ENCODE results near the gene MAMDC4. TPM values are rescaled to one million over a fixed set of nuclear protein-coding genes. Genes with fewer than 3 reads are reported as not detected.
A peak's percentile ranks its signal among the peaks of the same experiment; 100 is the strongest.

MAMDC4 gene
- total and polyA plus RNA-seq, 12 donors = 0.57 to 30.6 (median 5.3) TPM

DNA sequence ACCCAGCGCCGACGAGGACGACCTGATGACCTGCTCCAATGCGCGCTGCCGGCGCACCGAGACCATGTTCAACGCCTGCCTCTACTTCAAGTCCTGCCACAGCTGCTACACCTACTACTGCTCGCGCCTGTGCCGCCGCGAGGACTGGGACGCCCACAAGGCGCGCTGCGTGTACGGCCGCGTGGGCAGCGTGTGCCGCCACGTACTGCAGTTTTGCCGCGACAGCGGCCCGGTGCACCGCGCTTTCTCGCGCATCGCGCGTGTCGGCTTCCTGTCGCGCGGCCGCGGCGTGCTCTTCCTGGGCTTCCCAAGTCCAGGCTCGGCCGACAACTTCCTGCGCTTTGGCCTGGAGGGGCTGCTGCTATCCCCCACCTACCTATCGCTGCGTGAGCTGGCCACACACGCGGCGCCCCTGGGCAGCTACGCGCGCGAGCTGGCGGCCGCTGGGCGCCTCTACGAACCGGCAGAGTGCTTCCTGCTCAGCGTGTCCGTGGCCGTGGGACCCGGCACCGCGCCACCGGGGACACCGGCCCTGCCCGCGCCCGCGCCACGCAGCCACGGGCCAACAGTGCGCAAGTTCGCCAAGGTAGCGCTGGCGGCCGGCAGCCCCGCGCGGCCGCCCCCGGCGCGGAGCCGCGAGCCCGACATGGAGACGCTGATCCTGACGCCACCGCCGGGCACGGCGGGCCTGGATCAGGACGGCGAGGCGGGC is 5.6 kb upstream of the MAMDC4 start:
- Histone ChIP-seq H3K4me1 (replicated peaks in 1 of 2) (peaks cover 21 to 43% of the 10 kb centered on the region in 2 donors), H3K4me3 (peak overlapping the region in 1 of 4 donors; percentile 83), H3K27ac (no peak overlapping the region), H3K9me3 (replicated peaks in 1 of 3) (no peaks in the 10 kb centered on the region), H3K36me3 (replicated peaks in 1 of 2) (peaks cover 0 to 10% of the 10 kb centered on the region in 2 donors), H3K27me3 (no peaks in the 10 kb centered on the region)
- intact Hi-C loops (cut with DNase I) = loop anchor here (10.0 kb wide), 2 partner anchors 52 to 98 kb away; partner anchors contain the start of genes C8G (in 1 of the 2), CCDC183 (in 1 of the 2), FBXW5 (in 1 of the 2) and TMEM141 (in 1 of the 2)
- DNase-seq = no peak
- TF ChIP-seq, protein P1, sequence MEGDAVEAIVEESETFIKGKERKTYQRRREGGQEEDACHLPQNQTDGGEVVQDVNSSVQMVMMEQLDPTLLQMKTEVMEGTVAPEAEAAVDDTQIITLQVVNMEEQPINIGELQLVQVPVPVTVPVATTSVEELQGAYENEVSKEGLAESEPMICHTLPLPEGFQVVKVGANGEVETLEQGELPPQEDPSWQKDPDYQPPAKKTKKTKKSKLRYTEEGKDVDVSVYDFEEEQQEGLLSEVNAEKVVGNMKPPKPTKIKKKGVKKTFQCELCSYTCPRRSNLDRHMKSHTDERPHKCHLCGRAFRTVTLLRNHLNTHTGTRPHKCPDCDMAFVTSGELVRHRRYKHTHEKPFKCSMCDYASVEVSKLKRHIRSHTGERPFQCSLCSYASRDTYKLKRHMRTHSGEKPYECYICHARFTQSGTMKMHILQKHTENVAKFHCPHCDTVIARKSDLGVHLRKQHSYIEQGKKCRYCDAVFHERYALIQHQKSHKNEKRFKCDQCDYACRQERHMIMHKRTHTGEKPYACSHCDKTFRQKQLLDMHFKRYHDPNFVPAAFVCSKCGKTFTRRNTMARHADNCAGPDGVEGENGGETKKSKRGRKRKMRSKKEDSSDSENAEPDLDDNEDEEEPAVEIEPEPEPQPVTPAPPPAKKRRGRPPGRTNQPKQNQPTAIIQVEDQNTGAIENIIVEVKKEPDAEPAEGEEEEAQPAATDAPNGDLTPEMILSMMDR (IDR thresholded peaks at IDR 0.05) = no peak
- no peak for TF ChIP-seq POLR2A (IDR thresholded peaks at IDR 0.05)
- WGBS, 4 donors = 23 to 43% (median 33%) methylated on average over 37 to 98 of the region's 98 CpGs

DNA sequence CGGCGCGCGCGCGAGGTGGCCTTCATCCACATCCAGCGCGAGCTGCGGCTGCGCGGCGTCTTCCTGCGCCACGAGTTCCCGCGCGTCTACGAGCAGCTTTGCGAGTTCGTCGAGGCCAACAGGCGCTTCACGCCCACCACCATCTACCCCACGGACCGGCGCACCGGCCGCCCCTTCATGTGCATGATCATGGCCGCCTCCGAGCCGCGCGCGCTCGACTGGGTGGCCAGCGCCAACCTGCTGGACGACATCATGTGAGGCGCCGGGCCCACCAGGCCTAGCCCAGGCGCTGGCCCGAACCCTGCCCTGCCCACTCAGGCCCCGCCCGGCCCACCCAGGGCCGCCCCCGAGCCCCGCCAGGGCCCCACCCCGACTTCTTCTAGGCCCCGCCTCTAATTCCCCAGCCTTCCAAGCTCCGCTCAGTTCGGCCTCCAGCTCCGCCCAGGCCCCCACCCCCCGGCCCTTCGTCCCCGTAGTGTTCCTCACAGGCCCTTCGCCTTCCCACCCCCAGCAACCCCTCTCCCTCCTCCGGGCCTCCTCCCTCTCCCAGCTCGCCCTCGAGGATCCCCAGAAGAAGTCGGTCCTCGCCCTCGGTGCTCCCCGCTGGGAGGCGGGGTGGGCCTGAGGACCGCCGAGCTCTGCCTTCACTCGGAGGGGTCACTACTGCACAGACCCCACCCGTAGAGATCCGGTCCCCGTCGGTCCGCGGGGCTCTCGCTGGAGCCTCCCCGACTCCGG is 4.9 kb upstream of the MAMDC4 start:
- Histone ChIP-seq H3K4me1 (replicated peaks in 1 of 2) (peaks cover 18 to 43% of the 10 kb centered on the region in 2 donors), H3K36me3 (replicated peaks in 1 of 2) (peaks cover 0 to 10% of the 10 kb centered on the region in 2 donors), H3K27ac (peak overlapping the region; percentile 86 to 98 (median 91)), H3K27me3 (no peaks in the 10 kb centered on the region), H3K4me3 (peak overlapping the region in 2 of 4 donors; percentile 55 to 83), H3K9me3 (replicated peaks in 1 of 3) (no peaks in the 10 kb centered on the region)
- intact Hi-C loops (cut with DNase I) = loop anchor here (10.0 kb wide), 2 partner anchors 52 to 98 kb away; partner anchors contain the start of genes C8G (in 1 of the 2), CCDC183 (in 1 of the 2), FBXW5 (in 1 of the 2) and TMEM141 (in 1 of the 2)
- DNase-seq = peak in 2 of 7 donors; percentile 35 to 64
- TF ChIP-seq POLR2A (IDR thresholded peaks at IDR 0.05) = no peak
- TF ChIP-seq, protein P1 (IDR thresholded peaks at IDR 0.05) = no peak
- 13 to 19% (median 15%) methylated on average over 6 to 75 of the region's 75 CpGs; no CpG with 5 or more reads in 1 of the 4 donors for WGBS, 4 donors

DNA sequence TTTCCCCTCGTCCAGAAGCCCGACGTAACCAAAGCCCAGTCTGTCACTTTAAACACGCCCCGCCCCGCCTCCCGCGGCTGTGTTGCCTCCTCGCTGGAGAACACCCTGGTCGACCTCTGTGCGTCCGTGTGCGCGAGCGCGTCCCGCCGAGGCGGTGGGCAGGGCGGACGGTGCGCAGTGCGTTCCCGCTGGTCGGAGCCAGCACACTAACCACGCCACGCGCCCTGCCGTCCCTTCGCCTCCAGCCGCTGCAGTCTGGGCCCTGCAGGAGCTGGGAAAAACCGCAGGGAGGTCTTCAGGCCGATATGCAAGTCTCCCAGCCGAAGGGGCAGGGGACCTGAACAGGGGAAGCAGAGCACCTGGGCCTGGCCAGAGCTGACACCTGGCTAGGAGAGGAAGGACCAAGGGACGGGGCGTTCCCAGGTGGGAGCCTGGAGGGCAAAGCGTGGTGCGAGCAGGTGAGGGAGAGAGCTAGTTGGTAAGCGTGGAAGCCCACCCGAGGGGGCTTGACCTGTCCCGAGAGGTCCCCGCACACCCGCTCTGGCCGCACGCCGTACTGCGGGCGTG is 4.2 kb upstream of the MAMDC4 start:
- Histone ChIP-seq H3K4me3 (peak overlapping the region; percentile 36 to 83 (median 48)), H3K4me1 (replicated peaks in 1 of 2) (peaks cover 14 to 38% of the 10 kb centered on the region in 2 donors), H3K9me3 (replicated peaks in 1 of 3) (no peaks in the 10 kb centered on the region), H3K27me3 (no peaks in the 10 kb centered on the region), H3K27ac (peak overlapping the region; percentile 86 to 98 (median 91)), H3K36me3 (replicated peaks in 1 of 2) (peaks cover 0 to 10% of the 10 kb centered on the region in 2 donors)
- WGBS, 4 donors = 0 to 1% (median 0%) methylated on average over 18 to 48 of the region's 48 CpGs
- TF ChIP-seq, protein P1 (IDR thresholded peaks at IDR 0.05) = peak in 1 of 6 experiments; percentile 12
- peak; percentile 73 to 89 for TF ChIP-seq POLR2A (IDR thresholded peaks at IDR 0.05)
- DNase-seq = peak; percentile 86 to 97 (median 92)
- intact Hi-C loops (cut with DNase I) = loop anchor here (10.0 kb wide), 2 partner anchors 53 to 97 kb away; partner anchors contain the start of genes C8G (in 1 of the 2), CCDC183 (in 1 of the 2), FBXW5 (in 1 of the 2) and TMEM141 (in 1 of the 2)

Measured in adrenal gland (tissue), 12 donors.